Gastroesophageal sphincter (tissue), 3 donors: ENCODE results near the gene ST3GAL2.

Experiments used
- CTCF ChIP-seq, 4 experiments: fragments of 200-600 bp in 2 of 4; fragments of 450-650 bp in 2 of 4; sonication (generic) in 1 of 4; IDR thresholded peaks; one replicate each; pipeline ENCODE4 v1.5.1; 2017 to 2019; ENCODE audit warnings: antibody characterized with exemption in 4 of 4, mild to moderate bottlenecking in 2 of 4, moderate library complexity in 2 of 4
- POLR2A ChIP-seq, 2 donors: fragments of 450-650 bp; IDR thresholded peaks; one replicate each; pipeline ENCODE4 v1.6.1; 2017; ENCODE audit warnings: antibody characterized with exemption in 2 of 2, mild to moderate bottlenecking in 2 of 2, moderate library complexity in 1 of 2

GRCh38 chr16:70417661-70418060, 21.2 kb downstream of the ST3GAL2 start:
- TF ChIP-seq CTCF (IDR thresholded peaks at IDR 0.05) (no peak), POLR2A (IDR thresholded peaks at IDR 0.05) (no peak)
